HepG2 (cell line): ENCODE measurements around the gene TP53TG3D.
"Not testable (repeated sequence)": the region's sequence is repeated elsewhere in the genome, so short reads cannot be mapped to it uniquely, and the experiment has no call there.

Source experiments
- FOXK2 ChIP-seq: fragments of 450-650 bp; IDR thresholded peaks from 2 replicates; pipeline ENCODE4 v1.6.1; 2016
- NFKBIZ ChIP-seq: IDR thresholded peaks from 2 replicates; pipeline ENCODE4 v1.6.1; 2018; ENCODE audit warnings: missing genetic modification reagents, missing compliant biosample characterization
- USF2 ChIP-seq, 2 experiments: sonication (generic) in 1 of 2; formaldehyde crosslinking in 1 of 2; IDR thresholded peaks; 2 replicates each; pipeline versions ENCODE4 v1.5.1 to v1.6.1; 2011 to 2020; ENCODE audit warnings: borderline replicate concordance in 1 of 2, low read depth in 1 of 2, low read length in 1 of 2, mild to moderate bottlenecking in 1 of 2, missing genetic modification reagents in 1 of 2, moderate library complexity in 1 of 2
- ZNF766 ChIP-seq: sonication (generic); formaldehyde crosslinking; IDR thresholded peaks from 2 replicates; pipeline ENCODE4 v1.5.0; 2020; ENCODE audit warnings: missing genetic modification reagents, borderline replicate concordance

- TF ChIP-seq USF2 (IDR thresholded peaks at IDR 0.05; ENCODE audit: low read depth, low read length); USF2 (CRISPR knock-in tag; IDR thresholded peaks at IDR 0.05; ENCODE audit: borderline replicate concordance); ZNF766 (CRISPR knock-in tag); FOXK2; NFKBIZ (CRISPR knock-in tag): not testable (repeated sequence)
These were observed at the start of gene TP53TG3D for GRCh38 chr16:32252986-32253385.
